HAP-1 (cell line): Measurements from ENCODE around the gene NUCB2.
"Not testable (repeated sequence)": the region's sequence is repeated elsewhere in the genome, so short reads cannot be mapped to it uniquely, and the experiment has no call there.

Experiments
- DNase-seq, 2 experiments: peaks; one replicate each; pipeline ENCODE4 v3.0.0-alpha.2; 2016 to 2020; ENCODE audit warnings: low spot score in 2 of 2
- H3K27me3 ChIP-seq: fragments of 250-450 bp; sonication (Bioruptor Pico); 2 replicates; pipeline ENCODE4 v1.5.1; 2020; ENCODE audit warnings: low read depth, mild to moderate bottlenecking, moderate library complexity
- H3K36me3 ChIP-seq: fragments of 250-450 bp; sonication (Bioruptor Pico); replicated peaks from 2 replicates; pipeline ENCODE4 v1.5.1; 2020; ENCODE audit warnings: mild to moderate bottlenecking
- H3K4me1 ChIP-seq: fragments of 250-450 bp; sonication (Bioruptor Pico); 2 replicates; pipeline ENCODE4 v1.5.1; 2020; ENCODE audit warnings: mild to moderate bottlenecking
- H3K4me3 ChIP-seq: fragments of 250-450 bp; sonication (Bioruptor Pico); 2 replicates; pipeline ENCODE4 v1.5.1; 2020; ENCODE audit warnings: mild to moderate bottlenecking, moderate library complexity
- H3K9me3 ChIP-seq: fragments of 250-450 bp; sonication (Bioruptor Pico); 2 replicates; pipeline ENCODE4 v1.5.1; 2020; ENCODE audit warnings: mild to moderate bottlenecking, moderate library complexity
- in situ Hi-C: fragments of 300-500 bp; cut with MboI; formaldehyde crosslinking; loops from 3 replicates; pipeline ENCODE4 v1.14.3; 2020; ENCODE audit warnings: low sequenced_read_pairs, inconsistent platforms, mixed read lengths

The NUCB2 gene

GRCh38 chr11:17276236-17277023 is at the start of gene NUCB2:
TSS of gene NUCB2 (plus strand) at chr11:17276739. CDS start at chr11:17295324, 18,585 bp downstream.
- Histone ChIP-seq H3K4me1 (peaks cover 7% of the 10 kb centered on the region), H3K36me3 (no peaks in the 10 kb centered on the region), H3K27me3 (no peaks in the 10 kb centered on the region), H3K9me3 (no peaks in the 10 kb centered on the region), H3K4me3 (peak within 1 kb of the TSS; percentile 71)
- DNase-seq: peak; percentile 94 to 99
- in situ Hi-C loops: no loop called here

GRCh38 chr11:17228186-17228925 is 48.2 kb upstream of the NUCB2 start:
- not testable (repeated sequence) for DNase-seq, H3K27me3 ChIP-seq, H3K4me1 ChIP-seq, H3K4me3 ChIP-seq, H3K36me3 ChIP-seq, H3K9me3 ChIP-seq
- in situ Hi-C loops: loop anchor here (5.0 kb wide), 1 partner anchor 279 kb away; no protein-coding TSS in a partner anchor

- H3K27me3 ChIP-seq: no peaks in the 10 kb centered on the region
- in situ Hi-C loops: loop anchor here (5.0 kb wide), 1 partner anchor 278 kb away; no protein-coding TSS in a partner anchor
- no peaks in the 10 kb centered on the region for H3K36me3 ChIP-seq
- no peaks in the 10 kb centered on the region; the same call in 1 of the 2 replicates for H3K4me1 ChIP-seq
- no peaks in the 10 kb centered on the region for H3K9me3 ChIP-seq
- H3K4me3 ChIP-seq: no peak overlapping the region
- DNase-seq: no peak
Measured at GRCh38 chr11:17229481-17230152, 46.9 kb upstream of the NUCB2 start.

- Histone ChIP-seq H3K4me3 (no peak overlapping the region), H3K36me3 (no peaks in the 10 kb centered on the region), H3K27me3 (no peaks in the 10 kb centered on the region), H3K4me1 (no peaks in the 10 kb centered on the region; the same call in 1 of the 2 replicates), H3K9me3 (no peaks in the 10 kb centered on the region)
- in situ Hi-C loops: no loop called here
- DNase-seq: no peak
Measured at GRCh38 chr11:17230867-17231851, 45.4 kb upstream of the NUCB2 start.

- Histone ChIP-seq H3K4me3 (no peak overlapping the region), H3K27me3 (no peaks in the 10 kb centered on the region), H3K4me1 (no peaks in the 10 kb centered on the region; the same call in 1 of the 2 replicates), H3K36me3 (no peaks in the 10 kb centered on the region), H3K9me3 (no peaks in the 10 kb centered on the region)
- in situ Hi-C loops: no loop called here
- no peak for DNase-seq
Measured at GRCh38 chr11:17233101-17233500, 43.4 kb upstream of the NUCB2 start.

- H3K9me3 ChIP-seq: no peaks in the 10 kb centered on the region
- no peak overlapping the region for H3K4me3 ChIP-seq
- no peaks in the 10 kb centered on the region for H3K4me1 ChIP-seq
- H3K36me3 ChIP-seq: no peaks in the 10 kb centered on the region
- H3K27me3 ChIP-seq: no peaks in the 10 kb centered on the region
- in situ Hi-C loops: no loop called here
- DNase-seq: no peak
Measured at GRCh38 chr11:17238377-17238776, 38.2 kb upstream of the NUCB2 start.

GRCh38 chr11:17239927-17240326 is 36.6 kb upstream of the NUCB2 start:
- DNase-seq, H3K27me3 ChIP-seq, H3K36me3 ChIP-seq, H3K4me1 ChIP-seq, in situ Hi-C loops, H3K4me3 ChIP-seq, H3K9me3 ChIP-seq: not testable (repeated sequence)

GRCh38 chr11:17240780-17241179 is 35.8 kb upstream of the NUCB2 start:
- no peaks in the 10 kb centered on the region for H3K27me3 ChIP-seq
- in situ Hi-C loops: no loop called here
- no peaks in the 10 kb centered on the region for H3K9me3 ChIP-seq
- no peak overlapping the region for H3K4me3 ChIP-seq
- DNase-seq: no peak
- H3K4me1 ChIP-seq: no peaks in the 10 kb centered on the region
- H3K36me3 ChIP-seq: no peaks in the 10 kb centered on the region

- H3K36me3 ChIP-seq, in situ Hi-C loops, H3K4me3 ChIP-seq, H3K27me3 ChIP-seq, H3K9me3 ChIP-seq, DNase-seq, H3K4me1 ChIP-seq: not testable (repeated sequence)
Measured at GRCh38 chr11:17242954-17243353, 33.6 kb upstream of the NUCB2 start.

GRCh38 chr11:17244046-17244445 is 32.5 kb upstream of the NUCB2 start:
- H3K4me1 ChIP-seq: no peaks in the 10 kb centered on the region
- in situ Hi-C loops: no loop called here
- no peak for DNase-seq
- no peaks in the 10 kb centered on the region for H3K9me3 ChIP-seq
- no peak overlapping the region for H3K4me3 ChIP-seq
- H3K27me3 ChIP-seq: no peaks in the 10 kb centered on the region
- H3K36me3 ChIP-seq: no peaks in the 10 kb centered on the region

GRCh38 chr11:17250561-17251350 is 25.8 kb upstream of the NUCB2 start:
- Histone ChIP-seq H3K27me3 (no peaks in the 10 kb centered on the region), H3K4me3 (no peak overlapping the region), H3K36me3 (no peaks in the 10 kb centered on the region), H3K9me3 (no peaks in the 10 kb centered on the region), H3K4me1 (no peaks in the 10 kb centered on the region)
- in situ Hi-C loops: no loop called here
- no peak for DNase-seq

GRCh38 chr11:17252704-17253103 is 23.8 kb upstream of the NUCB2 start:
- Histone ChIP-seq H3K9me3 (no peaks in the 10 kb centered on the region), H3K36me3 (no peaks in the 10 kb centered on the region), H3K27me3 (no peaks in the 10 kb centered on the region), H3K4me3 (no peak overlapping the region), H3K4me1 (no peaks in the 10 kb centered on the region)
- no peak for DNase-seq
- in situ Hi-C loops: no loop called here
